HCT116 (cell line): ENCODE results near the gene ZNF775.

Source experiments
- CTCF ChIP-seq, 3 experiments: fragments of 200-600 bp in 1 of 3; sonication (generic) in 1 of 3; IDR thresholded peaks in 2 of 3; conservative IDR thresholded peaks in 1 of 3; 2 replicates each; pipeline ENCODE4 v1.5.1; 2012 to 2017; ENCODE audit warnings: low read depth in 2 of 3, low read length in 2 of 3, antibody characterized with exemption in 1 of 3, borderline replicate concordance in 1 of 3, control low read depth in 1 of 3, mild to moderate bottlenecking in 1 of 3, mixed read lengths in 1 of 3, mixed run types in 1 of 3, moderate library complexity in 1 of 3; ENCODE audit not compliant: insufficient read depth in 1 of 3
- POLR2A ChIP-seq: IDR thresholded peaks from 2 replicates; pipeline ENCODE4 v1.7.0; 2011; ENCODE audit warnings: borderline replicate concordance; ENCODE audit not compliant: insufficient read depth, insufficient read length; ENCODE audit errors: extremely low read depth
- REST ChIP-seq: IDR thresholded peaks from 2 replicates; pipeline ENCODE4 v1.6.1; 2012; ENCODE audit warnings: low read depth
- SRF ChIP-seq: IDR thresholded peaks from 2 replicates; pipeline ENCODE4 v1.6.1; 2012; ENCODE audit warnings: low read depth
- YY1 ChIP-seq: IDR thresholded peaks from 2 replicates; pipeline ENCODE4 v1.6.1; 2011; ENCODE audit warnings: low read length, low read depth, moderate library complexity, mild to moderate bottlenecking; ENCODE audit not compliant: insufficient replicate concordance; ENCODE audit errors: extremely low read depth

GRCh38 chr7:150374472-150374871 is 4.7 kb upstream of the ZNF775 start:
- TF ChIP-seq REST (no peak), CTCF (IDR thresholded peaks at IDR 0.05 in 2 of 3, conservative IDR thresholded peaks at IDR 0.05 in 1 of 3; ENCODE audit: borderline replicate concordance in 1 of 3, insufficient read depth in 1 of 3, low read depth in 2 of 3, low read length in 2 of 3) (no peak), POLR2A (no peak), SRF (no peak), YY1 (no peak)
